Measurements from ENCODE around the gene C11orf54. TPM values are rescaled to one million over a fixed set of nuclear protein-coding genes. Genes with fewer than 3 reads are reported as not detected.

The C11orf54 gene
- total and polyA plus RNA-seq, 10 of the 15 experiments (the other 5 are each of a cell fraction or from before 2014, with no cell fraction given): 15.1 to 32.3 (median 26.8) TPM

DNA sequence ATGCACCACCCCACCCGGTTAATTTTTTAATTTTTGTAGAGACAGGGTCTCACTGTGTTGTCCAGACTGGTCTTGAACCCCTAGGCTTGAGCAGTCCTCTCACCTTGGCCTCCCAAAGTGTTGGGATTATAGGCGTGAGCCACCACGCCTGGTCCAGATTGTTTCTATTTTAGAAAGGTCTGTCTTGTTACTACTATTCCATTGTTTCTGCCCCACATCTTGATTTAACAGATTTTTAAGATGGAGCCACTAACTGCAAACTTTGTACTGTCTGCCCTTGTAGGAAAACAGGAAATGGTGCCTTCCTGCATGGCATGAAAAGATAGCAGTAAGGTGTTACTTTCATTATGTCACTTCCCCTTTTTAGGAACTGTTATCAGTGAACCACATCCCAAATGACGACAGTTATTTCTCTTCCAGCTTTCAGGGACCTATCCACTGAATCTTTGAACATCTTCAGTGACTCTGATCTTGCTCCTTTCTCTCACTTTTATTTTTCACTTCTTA lies 23.4 kb upstream of the C11orf54 start:
- POLR2A ChIA-PET: interaction anchor here (1.4 to 2.1 kb wide), 3 partner anchors 9 to 24 kb away, joined by 4 to 5 read pairs (median 4); partner anchors contain the start of genes C11orf54 and TAF1D
- FAIRE-seq (peak; percentile 92), ATAC-seq (peak; percentile 93), DNase-seq (ENCODE audit: low read depth, low spot score) (peak; percentile 64)
- H3K79me2 ChIP-seq (ENCODE audit: control insufficient read depth, insufficient read depth, low read length): peaks cover 5% of the 10 kb centered on the region
- no peaks in the 10 kb centered on the region; the same call in 2 of the 3 replicates for H3K9me3 ChIP-seq (replicated peaks; ENCODE audit: control insufficient read depth, insufficient read depth, low read length)
- 49% methylated on average over 4 of the region's 4 CpGs for WGBS (ENCODE audit: insufficient coverage, insufficient replicate concordance, low lambda C conversion rate, missing lambda C conversion rate)
- H4K20me1 ChIP-seq (ENCODE audit: control insufficient read depth, insufficient read depth): no peaks in the 10 kb centered on the region
- H3K4me2 ChIP-seq (ENCODE audit: control insufficient read depth, insufficient read depth): peak overlapping the region; percentile 70
- peak overlapping the region; percentile 82 for H3K27ac ChIP-seq (ENCODE audit: control insufficient read depth, insufficient read depth)
- RAD21 ChIA-PET (ENCODE audit: unreplicated experiment): interaction anchor here (1.2 to 3.2 kb wide), 2 partner anchors 24 to 66 kb away, joined by 3 to 10 read pairs; partner anchors contain the start of genes C11orf54, MED17 and TAF1D
- H3K4me1 ChIP-seq (ENCODE audit: control insufficient read depth, insufficient read depth, low read length): peaks cover 12% of the 10 kb centered on the region
- no peak overlapping the region for H3K4me3 ChIP-seq
- CTCF ChIA-PET: interaction anchor here (0.8 to 1.3 kb wide), 2 partner anchors 9 to 11 kb away, joined by 4 read pairs; no protein-coding TSS in a partner anchor
- intact Hi-C loops (cut with micrococcal nuclease; ENCODE audit: unreplicated experiment): no loop called here
- no peak overlapping the region for H3K9ac ChIP-seq (ENCODE audit: control insufficient read depth, insufficient read depth, low read length)
- H2AFZ ChIP-seq (ENCODE audit: control insufficient read depth, low read depth, low read length): peak overlapping the region; percentile 8; the same call in 1 of the 2 replicates
- in situ Hi-C loops (cut with MboI): no loop called here
- BruUV-seq (replicated peaks): no TSS peak
- H3K27me3 ChIP-seq (replicated peaks in 1 of 2; ENCODE audit: control insufficient read depth in 2 of 2, insufficient read depth in 2 of 2, low read length in 1 of 2): no peaks in the 10 kb centered on the region
- SMC1A ChIA-PET (ENCODE audit: uncharacterized antibody, unreplicated experiment): interaction anchor here (1.9 to 5.3 kb wide), 3 partner anchors 14 to 24 kb away, joined by 7 to 30 read pairs (median 24); partner anchors contain the start of genes C11orf54 and TAF1D
- H3K36me3 ChIP-seq (ENCODE audit: control insufficient read depth in 2 of 2, insufficient read depth in 2 of 2, low read length in 1 of 2): peaks cover 13 to 23% of the 10 kb centered on the region in 2 experiments
- TF ChIP-seq, protein P1, sequence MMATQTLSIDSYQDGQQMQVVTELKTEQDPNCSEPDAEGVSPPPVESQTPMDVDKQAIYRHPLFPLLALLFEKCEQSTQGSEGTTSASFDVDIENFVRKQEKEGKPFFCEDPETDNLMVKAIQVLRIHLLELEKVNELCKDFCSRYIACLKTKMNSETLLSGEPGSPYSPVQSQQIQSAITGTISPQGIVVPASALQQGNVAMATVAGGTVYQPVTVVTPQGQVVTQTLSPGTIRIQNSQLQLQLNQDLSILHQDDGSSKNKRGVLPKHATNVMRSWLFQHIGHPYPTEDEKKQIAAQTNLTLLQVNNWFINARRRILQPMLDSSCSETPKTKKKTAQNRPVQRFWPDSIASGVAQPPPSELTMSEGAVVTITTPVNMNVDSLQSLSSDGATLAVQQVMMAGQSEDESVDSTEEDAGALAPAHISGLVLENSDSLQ (IDR thresholded peaks at IDR 0.05): no peak
- TF ChIP-seq CHD2 (IDR thresholded peaks at IDR 0.05; ENCODE audit: borderline replicate concordance, low read depth, low read length) (0 out of 2 replicates have a peak, but pooled peaks have one; percentile 57), CBX5 (IDR thresholded peaks at IDR 0.05; ENCODE audit: low read depth) (no peak), SPI1 (IDR thresholded peaks at IDR 0.05; ENCODE audit: borderline replicate concordance, insufficient read depth, low read depth, low read length) (peak; percentile 97), SP1 (IDR thresholded peaks at IDR 0.05; ENCODE audit: low read depth, low read length) (peak; percentile 13), NR2C1 (IDR thresholded peaks at IDR 0.05) (no peak), NFYB (IDR thresholded peaks at IDR 0.05; ENCODE audit: insufficient read depth, low read depth, low read length) (no peak), CHD1 (IDR thresholded peaks at IDR 0.05; ENCODE audit: low read depth, low read length) (no peak), ZNF24 (IDR thresholded peaks at IDR 0.05) (no peak), TCF3 (IDR thresholded peaks at IDR 0.05; ENCODE audit: borderline replicate concordance, insufficient read depth, low read depth, low read length) (no peak), HDAC6 (IDR thresholded peaks at IDR 0.05; ENCODE audit: unreplicated experiment) (no peak), EED (IDR thresholded peaks at IDR 0.05; ENCODE audit: low read depth) (peak; percentile 82), NFIC (IDR thresholded peaks at IDR 0.05; ENCODE audit: low read depth, low read length) (no peak), EZH2 (IDR thresholded peaks at IDR 0.05; ENCODE audit: borderline replicate concordance, control insufficient read depth, low read depth, low read length) (no peak)
- TF ChIP-seq, protein P2, sequence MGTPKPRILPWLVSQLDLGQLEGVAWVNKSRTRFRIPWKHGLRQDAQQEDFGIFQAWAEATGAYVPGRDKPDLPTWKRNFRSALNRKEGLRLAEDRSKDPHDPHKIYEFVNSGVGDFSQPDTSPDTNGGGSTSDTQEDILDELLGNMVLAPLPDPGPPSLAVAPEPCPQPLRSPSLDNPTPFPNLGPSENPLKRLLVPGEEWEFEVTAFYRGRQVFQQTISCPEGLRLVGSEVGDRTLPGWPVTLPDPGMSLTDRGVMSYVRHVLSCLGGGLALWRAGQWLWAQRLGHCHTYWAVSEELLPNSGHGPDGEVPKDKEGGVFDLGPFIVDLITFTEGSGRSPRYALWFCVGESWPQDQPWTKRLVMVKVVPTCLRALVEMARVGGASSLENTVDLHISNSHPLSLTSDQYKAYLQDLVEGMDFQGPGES (IDR thresholded peaks at IDR 0.05): no peak
- TF ChIP-seq, protein P3, sequence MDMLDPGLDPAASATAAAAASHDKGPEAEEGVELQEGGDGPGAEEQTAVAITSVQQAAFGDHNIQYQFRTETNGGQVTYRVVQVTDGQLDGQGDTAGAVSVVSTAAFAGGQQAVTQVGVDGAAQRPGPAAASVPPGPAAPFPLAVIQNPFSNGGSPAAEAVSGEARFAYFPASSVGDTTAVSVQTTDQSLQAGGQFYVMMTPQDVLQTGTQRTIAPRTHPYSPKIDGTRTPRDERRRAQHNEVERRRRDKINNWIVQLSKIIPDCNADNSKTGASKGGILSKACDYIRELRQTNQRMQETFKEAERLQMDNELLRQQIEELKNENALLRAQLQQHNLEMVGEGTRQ (IDR thresholded peaks at IDR 0.05; ENCODE audit: borderline replicate concordance, low read depth, low read length): no peak
- TF ChIP-seq, protein P4, sequence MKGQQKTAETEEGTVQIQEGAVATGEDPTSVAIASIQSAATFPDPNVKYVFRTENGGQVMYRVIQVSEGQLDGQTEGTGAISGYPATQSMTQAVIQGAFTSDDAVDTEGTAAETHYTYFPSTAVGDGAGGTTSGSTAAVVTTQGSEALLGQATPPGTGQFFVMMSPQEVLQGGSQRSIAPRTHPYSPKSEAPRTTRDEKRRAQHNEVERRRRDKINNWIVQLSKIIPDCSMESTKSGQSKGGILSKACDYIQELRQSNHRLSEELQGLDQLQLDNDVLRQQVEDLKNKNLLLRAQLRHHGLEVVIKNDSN (IDR thresholded peaks at IDR 0.05; ENCODE audit: borderline replicate concordance, extremely low read length, insufficient read depth, low read depth, low read length): no peak
- TF ChIP-seq, protein P5, sequence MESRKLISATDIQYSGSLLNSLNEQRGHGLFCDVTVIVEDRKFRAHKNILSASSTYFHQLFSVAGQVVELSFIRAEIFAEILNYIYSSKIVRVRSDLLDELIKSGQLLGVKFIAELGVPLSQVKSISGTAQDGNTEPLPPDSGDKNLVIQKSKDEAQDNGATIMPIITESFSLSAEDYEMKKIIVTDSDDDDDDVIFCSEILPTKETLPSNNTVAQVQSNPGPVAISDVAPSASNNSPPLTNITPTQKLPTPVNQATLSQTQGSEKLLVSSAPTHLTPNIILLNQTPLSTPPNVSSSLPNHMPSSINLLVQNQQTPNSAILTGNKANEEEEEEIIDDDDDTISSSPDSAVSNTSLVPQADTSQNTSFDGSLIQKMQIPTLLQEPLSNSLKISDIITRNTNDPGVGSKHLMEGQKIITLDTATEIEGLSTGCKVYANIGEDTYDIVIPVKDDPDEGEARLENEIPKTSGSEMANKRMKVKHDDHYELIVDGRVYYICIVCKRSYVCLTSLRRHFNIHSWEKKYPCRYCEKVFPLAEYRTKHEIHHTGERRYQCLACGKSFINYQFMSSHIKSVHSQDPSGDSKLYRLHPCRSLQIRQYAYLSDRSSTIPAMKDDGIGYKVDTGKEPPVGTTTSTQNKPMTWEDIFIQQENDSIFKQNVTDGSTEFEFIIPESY (IDR thresholded peaks at IDR 0.05): no peak
